ENCODE results near the gene ZNF225.
A peak's percentile ranks its signal among the peaks of the same experiment; 100 is the strongest.
"Not testable (repeated sequence)": the region's sequence is repeated elsewhere in the genome, so short reads cannot be mapped to it uniquely, and the experiment has no call there.

ZNF225 gene

DNA sequence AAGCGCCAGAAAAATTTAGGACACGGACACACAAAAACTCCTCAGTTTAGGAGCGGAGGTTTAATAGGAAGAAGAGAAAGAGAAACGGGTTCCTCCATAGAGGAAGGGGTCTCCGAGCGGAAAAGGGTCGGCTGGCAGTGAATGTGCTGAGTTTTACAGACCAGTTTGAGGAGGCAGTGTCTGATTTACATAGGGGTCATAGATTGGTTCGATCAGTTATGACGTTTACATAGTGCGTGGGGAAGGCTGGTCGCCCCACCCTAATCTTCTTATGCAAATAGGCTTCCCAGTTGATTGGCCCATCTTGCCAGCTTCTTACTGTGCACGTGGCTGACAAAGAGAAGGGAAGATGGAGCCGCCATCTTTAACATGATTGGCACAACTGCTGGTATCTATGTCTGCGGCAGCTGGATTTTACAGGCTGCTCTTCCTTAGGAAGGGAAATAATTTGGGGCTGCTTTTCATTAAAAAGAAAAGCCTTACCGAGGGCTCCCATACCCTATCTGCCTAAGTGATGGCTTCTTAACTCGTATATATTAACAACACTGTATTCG, 1.2 kb upstream of the ZNF225 start:
- no peaks in the 10 kb centered on the region for H3K4me1 ChIP-seq (ENCODE audit: control insufficient read depth, insufficient read depth, low read length, poor library complexity, severe bottlenecking)
- H3K27ac ChIP-seq (ENCODE audit: low read depth, low read length, severe bottlenecking), result peak overlapping the region; percentile 81
- 54 to 70% methylated on average over 11 to 14 of the region's 17 CpGs for WGBS, 2 experiments (ENCODE audit: insufficient coverage in 2 of 2)

DNA sequence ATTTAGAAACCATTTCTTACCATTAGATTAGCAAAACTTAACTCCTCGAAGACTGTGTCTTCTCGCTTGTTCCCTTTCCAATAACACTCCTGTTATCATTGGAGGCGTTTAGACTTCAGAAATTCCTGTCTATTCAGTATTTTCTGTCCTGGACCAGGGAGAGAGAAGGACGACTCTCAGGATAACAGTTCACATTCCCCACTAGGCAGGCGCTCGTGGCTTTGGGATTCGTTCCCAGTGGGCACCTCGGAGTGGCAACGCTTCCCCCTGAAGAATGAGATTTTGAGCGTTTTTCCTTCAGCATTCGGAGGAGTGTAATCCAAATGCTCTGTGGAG, 429 bp upstream of the ZNF225 start:
- Histone ChIP-seq H3K4me1 (ENCODE audit: control insufficient read depth, insufficient read depth, low read length, poor library complexity, severe bottlenecking) (no peaks in the 10 kb centered on the region), H3K9me3 (ENCODE audit: control insufficient read depth, low read length) (peaks cover 10% of the 10 kb centered on the region), H3K4me3 (ENCODE audit: extremely low read depth, insufficient read depth, low read length, poor library complexity, severe bottlenecking) (peak overlapping the region; percentile 96), H3K36me3 (ENCODE audit: control insufficient read depth, insufficient read depth, low read length) (peaks cover 24% of the 10 kb centered on the region), H3K27ac (ENCODE audit: low read depth, low read length, severe bottlenecking) (peak overlapping the region; percentile 81)
- WGBS, 2 experiments (ENCODE audit: insufficient coverage in 2 of 2), result 0% methylated on average over 9 to 11 of the region's 11 CpGs

More for the DNA sequence above, 1.2 kb upstream of the ZNF225 start:
- Histone ChIP-seq H3K36me3 (ENCODE audit: control insufficient read depth, insufficient read depth, low read length) (peaks cover 32% of the 10 kb centered on the region), H3K9me3 (ENCODE audit: control insufficient read depth, low read length) (peaks cover 18% of the 10 kb centered on the region), H3K4me3 (ENCODE audit: extremely low read depth, insufficient read depth, low read length, poor library complexity, severe bottlenecking) (peak overlapping the region; percentile 96)

DNA sequence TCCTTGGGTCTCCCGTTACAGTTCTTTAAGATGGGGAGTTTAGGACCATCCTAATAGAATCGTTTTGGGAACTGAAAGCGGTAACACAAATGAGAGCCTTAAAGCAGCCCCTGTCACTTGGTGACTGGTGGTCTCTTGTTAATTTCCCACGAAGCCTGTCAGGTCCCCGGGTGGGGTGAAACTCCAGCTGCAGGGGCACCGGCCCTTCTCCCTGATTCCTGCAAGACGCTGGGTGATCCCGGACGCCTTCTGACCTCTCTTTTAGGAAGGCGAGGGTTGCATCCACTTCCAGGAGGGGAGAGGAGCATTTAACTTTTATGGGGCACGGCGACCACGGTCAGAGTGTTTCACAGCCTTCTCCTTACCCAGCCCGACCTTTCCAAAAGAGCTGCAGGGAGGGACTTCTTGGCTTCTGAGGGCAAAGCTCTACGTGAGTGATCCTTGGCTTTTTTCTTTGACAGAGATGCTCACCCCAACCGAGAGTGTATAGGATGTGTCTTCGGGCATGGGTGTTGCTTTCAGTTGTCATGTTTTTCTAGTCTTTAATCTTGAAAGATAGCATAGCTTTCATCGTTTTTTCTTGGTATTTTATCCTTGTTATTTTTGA, 688 bp downstream of the ZNF225 start:
- WGBS, 2 experiments (ENCODE audit: insufficient coverage in 2 of 2), result 10 to 11% methylated on average over 12 to 13 of the region's 18 CpGs
- Histone ChIP-seq H3K4me1 (ENCODE audit: control insufficient read depth, insufficient read depth, low read length, poor library complexity, severe bottlenecking) (no peaks in the 10 kb centered on the region), H3K27ac (ENCODE audit: low read depth, low read length, severe bottlenecking) (peak overlapping the region; percentile 63), H3K9me3 (ENCODE audit: control insufficient read depth, low read length) (peaks cover 4% of the 10 kb centered on the region), H3K36me3 (ENCODE audit: control insufficient read depth, insufficient read depth, low read length) (peaks cover 23% of the 10 kb centered on the region), H3K4me3 (ENCODE audit: extremely low read depth, insufficient read depth, low read length, poor library complexity, severe bottlenecking) (peak overlapping the region; percentile 96)

DNA sequence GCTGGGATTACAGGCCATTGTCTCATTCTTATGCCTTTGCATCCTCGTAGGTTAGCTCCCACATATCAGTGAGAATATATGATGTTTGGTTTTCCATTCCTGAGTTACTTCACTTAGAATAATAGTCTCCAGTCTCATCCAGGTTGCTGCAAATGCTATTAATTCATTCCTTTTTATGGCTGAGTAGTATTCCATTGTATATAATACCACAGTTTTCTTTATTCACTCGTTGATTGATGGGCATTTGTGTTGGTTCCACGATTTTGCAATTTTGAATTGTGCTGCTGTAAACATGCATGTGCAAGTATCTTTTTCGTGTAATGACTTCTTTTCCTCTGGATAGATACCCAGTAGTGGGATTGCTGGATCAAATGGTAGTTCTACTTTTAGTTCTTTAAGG, 8.0 kb downstream of the ZNF225 start:
- 93% methylated on average over 3 of the region's 4 CpGs; no CpG with 5 or more reads in 1 of the 2 experiments for WGBS, 2 experiments (ENCODE audit: insufficient coverage in 2 of 2)
- H3K4me3 ChIP-seq (ENCODE audit: extremely low read depth, insufficient read depth, low read length, poor library complexity, severe bottlenecking); H3K27ac ChIP-seq (ENCODE audit: low read depth, low read length, severe bottlenecking); H3K4me1 ChIP-seq (ENCODE audit: control insufficient read depth, insufficient read depth, low read length, poor library complexity, severe bottlenecking); H3K9me3 ChIP-seq (ENCODE audit: control insufficient read depth, low read length): not testable (repeated sequence)
- H3K36me3 ChIP-seq (ENCODE audit: control insufficient read depth, insufficient read depth, low read length), result peaks cover 50% of the 10 kb centered on the region

DNA sequence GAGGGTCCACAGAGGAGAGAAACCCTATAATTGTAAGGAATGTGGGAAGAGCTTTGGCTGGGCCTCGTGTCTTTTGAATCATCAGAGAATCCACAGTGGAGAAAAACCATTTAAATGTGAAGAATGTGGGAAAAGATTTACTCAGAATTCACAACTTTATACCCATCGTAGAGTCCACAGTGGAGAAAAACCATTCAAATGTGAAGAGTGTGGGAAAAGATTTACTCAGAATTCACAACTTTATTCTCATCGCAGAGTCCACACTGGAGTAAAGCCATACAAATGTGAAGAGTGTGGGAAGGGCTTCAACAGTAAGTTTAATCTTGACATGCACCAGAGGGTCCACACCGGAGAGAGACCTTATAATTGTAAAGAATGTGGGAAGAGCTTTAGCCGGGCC, 18.8 kb downstream of the ZNF225 start:
- peaks cover 7% of the 10 kb centered on the region for H3K9me3 ChIP-seq (ENCODE audit: control insufficient read depth, low read length)
- H3K27ac ChIP-seq (ENCODE audit: low read depth, low read length, severe bottlenecking), result no peak overlapping the region
- 80 to 100% methylated on average over 1 to 2 of the region's 5 CpGs for WGBS, 2 experiments (ENCODE audit: insufficient coverage in 2 of 2)
- no peak overlapping the region for H3K4me3 ChIP-seq (ENCODE audit: extremely low read depth, insufficient read depth, low read length, poor library complexity, severe bottlenecking)
- H3K36me3 ChIP-seq (ENCODE audit: control insufficient read depth, insufficient read depth, low read length), result peaks cover 50% of the 10 kb centered on the region
- H3K4me1 ChIP-seq (ENCODE audit: control insufficient read depth, insufficient read depth, low read length, poor library complexity, severe bottlenecking), result no peaks in the 10 kb centered on the region

DNA sequence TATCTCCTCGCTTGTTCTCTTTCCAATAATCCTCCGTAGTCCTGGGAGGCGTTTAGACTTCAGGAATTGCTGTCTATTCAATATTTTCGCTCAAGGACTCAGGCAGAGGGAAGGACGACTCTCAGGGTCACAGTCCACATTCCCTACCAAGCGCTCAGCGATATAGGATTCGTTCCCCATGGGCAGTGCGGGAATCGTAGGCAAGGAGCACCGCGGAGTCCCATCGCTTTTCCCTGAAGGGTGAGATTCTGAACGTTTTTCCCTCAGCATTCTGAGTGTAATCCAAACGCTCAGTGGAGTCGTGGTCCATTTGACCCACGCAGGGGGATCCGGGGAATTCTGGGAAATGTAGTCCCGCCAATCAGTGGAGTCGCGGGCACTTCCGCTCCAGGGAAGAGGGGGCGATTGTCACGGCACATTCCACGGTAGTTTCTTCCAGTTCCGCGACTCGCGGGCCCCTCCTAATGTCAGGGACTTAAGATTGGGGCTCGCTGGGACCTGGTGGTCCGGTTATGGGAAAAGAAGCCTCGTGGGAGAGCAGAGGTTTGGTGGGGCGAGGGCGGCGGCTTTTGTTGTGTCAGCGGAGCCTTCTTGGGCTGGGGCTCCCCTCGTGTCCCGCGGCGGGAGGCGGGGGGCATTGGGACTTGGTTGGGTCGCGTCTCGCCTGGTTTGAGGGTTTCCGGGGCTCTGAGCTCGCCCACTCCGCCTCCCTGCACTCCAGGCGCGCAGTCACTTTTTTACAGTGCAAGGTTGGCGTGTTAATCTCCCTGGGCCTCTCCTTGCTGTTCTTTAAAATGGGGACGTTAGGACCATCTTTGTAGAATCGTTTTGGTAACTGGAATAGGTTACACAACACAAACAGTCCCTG, 28.2 kb downstream of the ZNF225 start, which contains the start of gene ZNF234:
Gene ZNF234, plus strand, starts transcription at position 364 of the 868 bp plus-strand sequence. CDS start 3,079 bp downstream, outside the sequence.
- Histone ChIP-seq H3K4me3 (ENCODE audit: extremely low read depth, insufficient read depth, low read length, poor library complexity, severe bottlenecking) (peak within 1 kb of the TSS; percentile 96), H3K36me3 (ENCODE audit: control insufficient read depth, insufficient read depth, low read length) (peaks cover 17% of the 10 kb centered on the region), H3K9me3 (ENCODE audit: control insufficient read depth, low read length) (no peaks in the 10 kb centered on the region), H3K27ac (ENCODE audit: low read depth, low read length, severe bottlenecking) (peak within 1 kb of the TSS; percentile 53), H3K4me1 (ENCODE audit: control insufficient read depth, insufficient read depth, low read length, poor library complexity, severe bottlenecking) (peaks cover 3% of the 10 kb centered on the region)
- 1% methylated on average over 34 to 42 of the region's 52 CpGs for WGBS, 2 experiments (ENCODE audit: insufficient coverage in 2 of 2)

DNA sequence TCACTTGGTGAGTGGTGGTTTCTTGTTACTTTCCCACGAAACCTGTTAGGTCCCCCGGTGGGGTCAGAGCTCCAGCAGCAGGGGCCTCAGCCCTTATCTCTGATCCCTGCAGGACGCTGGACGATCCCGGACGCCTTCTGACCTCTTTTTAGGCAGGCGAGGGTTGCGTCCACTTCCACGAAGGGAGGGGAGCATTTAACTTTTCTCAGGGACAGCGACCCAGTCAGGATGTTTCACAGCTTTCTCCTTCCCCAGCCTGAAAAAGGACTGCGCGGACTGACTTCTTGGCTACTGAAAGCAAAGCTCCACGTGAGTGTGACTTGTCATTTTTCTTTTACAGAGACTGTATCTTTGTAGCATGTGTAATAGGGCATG, 28.8 kb downstream of the ZNF225 start:
- Histone ChIP-seq H3K9me3 (ENCODE audit: control insufficient read depth, low read length) (no peaks in the 10 kb centered on the region), H3K27ac (ENCODE audit: low read depth, low read length, severe bottlenecking) (no peak overlapping the region), H3K36me3 (ENCODE audit: control insufficient read depth, insufficient read depth, low read length) (peaks cover 20% of the 10 kb centered on the region), H3K4me1 (ENCODE audit: control insufficient read depth, insufficient read depth, low read length, poor library complexity, severe bottlenecking) (peaks cover 3% of the 10 kb centered on the region), H3K4me3 (ENCODE audit: extremely low read depth, insufficient read depth, low read length, poor library complexity, severe bottlenecking) (peak overlapping the region; percentile 96)
- 3 to 10% methylated on average over 8 to 10 of the region's 13 CpGs for whole genome bisulfite sequencing, 2 experiments (ENCODE audit: insufficient coverage in 2 of 2)

DNA sequence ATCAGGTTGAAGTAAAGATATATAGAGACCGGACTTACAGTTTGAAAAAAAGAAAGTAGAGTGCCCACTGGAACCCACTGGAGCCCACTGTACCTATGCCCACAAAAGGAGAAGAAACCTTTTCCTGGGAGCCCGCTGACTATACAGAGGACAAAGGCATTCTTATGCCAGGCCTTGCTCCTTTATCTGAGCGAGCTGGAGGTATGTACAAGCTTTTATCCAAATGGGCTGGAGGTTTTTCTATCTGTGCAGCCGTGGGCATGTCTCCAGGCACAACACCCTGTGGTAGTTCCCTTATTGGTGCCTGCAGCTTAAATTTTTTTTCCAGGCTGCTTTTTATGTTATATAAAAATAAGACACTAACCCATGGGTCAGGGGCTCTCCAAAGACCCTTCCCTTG, 36.6 kb downstream of the ZNF225 start:
- Histone ChIP-seq H3K27ac (ENCODE audit: low read depth, low read length, severe bottlenecking) (no peak overlapping the region), H3K4me3 (ENCODE audit: extremely low read depth, insufficient read depth, low read length, poor library complexity, severe bottlenecking) (no peak overlapping the region), H3K9me3 (ENCODE audit: control insufficient read depth, low read length) (peaks cover 5% of the 10 kb centered on the region), H3K4me1 (ENCODE audit: control insufficient read depth, insufficient read depth, low read length, poor library complexity, severe bottlenecking) (no peaks in the 10 kb centered on the region), H3K36me3 (ENCODE audit: control insufficient read depth, insufficient read depth, low read length) (peaks cover 85% of the 10 kb centered on the region)
- 100% methylated on average over 1 to 3 of the region's 4 CpGs for WGBS, 2 experiments (ENCODE audit: insufficient coverage in 2 of 2)

DNA sequence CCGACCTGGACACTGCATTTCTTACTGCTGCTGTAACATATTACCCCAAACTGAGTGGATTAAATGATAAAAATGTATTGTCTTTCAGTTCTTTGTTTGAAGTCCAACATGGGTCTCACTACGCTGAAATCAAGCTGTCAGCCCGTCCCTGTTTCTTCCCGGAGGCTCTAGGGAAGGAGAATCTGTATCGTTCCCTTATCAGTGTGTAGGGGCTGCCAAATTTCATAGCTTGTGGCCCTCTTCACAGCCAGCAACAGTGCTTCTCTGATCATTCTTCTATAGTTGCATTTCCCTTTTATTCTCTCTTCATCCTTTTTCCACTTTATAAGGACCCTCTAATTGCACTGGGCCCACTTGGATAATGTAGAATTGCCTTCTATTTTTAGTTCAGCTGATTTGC, 38.3 kb downstream of the ZNF225 start:
- 90 to 94% methylated on average over 4 of the region's 5 CpGs for WGBS, 2 experiments (ENCODE audit: insufficient coverage in 2 of 2)
- H3K27ac ChIP-seq (ENCODE audit: low read depth, low read length, severe bottlenecking), result no peak overlapping the region
- H3K4me1 ChIP-seq (ENCODE audit: control insufficient read depth, insufficient read depth, low read length, poor library complexity, severe bottlenecking), result no peaks in the 10 kb centered on the region
- H3K4me3 ChIP-seq (ENCODE audit: extremely low read depth, insufficient read depth, low read length, poor library complexity, severe bottlenecking), result no peak overlapping the region
- peaks cover 88% of the 10 kb centered on the region for H3K36me3 ChIP-seq (ENCODE audit: control insufficient read depth, insufficient read depth, low read length)
- H3K9me3 ChIP-seq (ENCODE audit: control insufficient read depth, low read length), result peaks cover 13% of the 10 kb centered on the region

DNA sequence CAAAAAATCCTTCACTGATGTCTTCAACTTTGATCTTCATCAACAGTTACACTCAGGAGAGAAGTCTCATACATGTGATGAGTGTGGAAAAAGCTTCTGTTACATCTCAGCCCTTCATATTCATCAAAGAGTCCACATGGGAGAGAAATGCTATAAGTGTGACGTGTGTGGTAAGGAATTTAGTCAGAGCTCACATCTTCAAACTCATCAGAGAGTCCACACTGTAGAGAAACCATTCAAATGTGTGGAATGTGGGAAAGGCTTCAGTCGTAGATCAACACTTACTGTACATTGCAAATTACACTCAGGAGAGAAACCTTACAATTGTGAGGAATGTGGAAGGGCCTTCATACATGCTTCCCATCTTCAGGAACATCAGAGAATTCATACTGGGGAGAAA, 43.3 kb downstream of the ZNF225 start:
- WGBS, 2 experiments (ENCODE audit: insufficient coverage in 2 of 2), result no CpG with 5 or more reads among the region's 2 CpGs

More for the DNA sequence above, 43.3 kb downstream of the ZNF225 start:
- H3K9me3 ChIP-seq (ENCODE audit: control insufficient read depth, low read length), result peaks cover 34% of the 10 kb centered on the region
- no peaks in the 10 kb centered on the region for H3K4me1 ChIP-seq (ENCODE audit: control insufficient read depth, insufficient read depth, low read length, poor library complexity, severe bottlenecking)
- no peak overlapping the region for H3K27ac ChIP-seq (ENCODE audit: low read depth, low read length, severe bottlenecking)
- H3K36me3 ChIP-seq (ENCODE audit: control insufficient read depth, insufficient read depth, low read length), result peaks cover 68% of the 10 kb centered on the region
- H3K4me3 ChIP-seq (ENCODE audit: extremely low read depth, insufficient read depth, low read length, poor library complexity, severe bottlenecking), result no peak overlapping the region

Measured in mesodermal cell (in vitro differentiated cells).